Measurements from ENCODE around the gene LRIG2.
"Not testable (repeated sequence)": the region's sequence is repeated elsewhere in the genome, so short reads cannot be mapped to it uniquely, and the experiment has no call there.

- not testable (repeated sequence) for TF ChIP-seq RAD21 (IDR thresholded peaks at IDR 0.05; ENCODE audit: low read length); TAF1 (IDR thresholded peaks at IDR 0.05; ENCODE audit: borderline replicate concordance, low read depth, low read length); GATA2 (CRISPR knock-in tag; IDR thresholded peaks at IDR 0.05); SIN3A (IDR thresholded peaks at IDR 0.05; ENCODE audit: borderline replicate concordance, low read depth, low read length); IRF3 (IDR thresholded peaks at IDR 0.05; ENCODE audit: low read depth, low read length); YY1 (IDR thresholded peaks at IDR 0.05; ENCODE audit: low read depth); POLR2AphosphoS5 (IDR thresholded peaks at IDR 0.05; ENCODE audit: low read depth, low read length); RFX5 (IDR thresholded peaks at IDR 0.05; ENCODE audit: low read length)
- TF ChIP-seq, protein P1, sequence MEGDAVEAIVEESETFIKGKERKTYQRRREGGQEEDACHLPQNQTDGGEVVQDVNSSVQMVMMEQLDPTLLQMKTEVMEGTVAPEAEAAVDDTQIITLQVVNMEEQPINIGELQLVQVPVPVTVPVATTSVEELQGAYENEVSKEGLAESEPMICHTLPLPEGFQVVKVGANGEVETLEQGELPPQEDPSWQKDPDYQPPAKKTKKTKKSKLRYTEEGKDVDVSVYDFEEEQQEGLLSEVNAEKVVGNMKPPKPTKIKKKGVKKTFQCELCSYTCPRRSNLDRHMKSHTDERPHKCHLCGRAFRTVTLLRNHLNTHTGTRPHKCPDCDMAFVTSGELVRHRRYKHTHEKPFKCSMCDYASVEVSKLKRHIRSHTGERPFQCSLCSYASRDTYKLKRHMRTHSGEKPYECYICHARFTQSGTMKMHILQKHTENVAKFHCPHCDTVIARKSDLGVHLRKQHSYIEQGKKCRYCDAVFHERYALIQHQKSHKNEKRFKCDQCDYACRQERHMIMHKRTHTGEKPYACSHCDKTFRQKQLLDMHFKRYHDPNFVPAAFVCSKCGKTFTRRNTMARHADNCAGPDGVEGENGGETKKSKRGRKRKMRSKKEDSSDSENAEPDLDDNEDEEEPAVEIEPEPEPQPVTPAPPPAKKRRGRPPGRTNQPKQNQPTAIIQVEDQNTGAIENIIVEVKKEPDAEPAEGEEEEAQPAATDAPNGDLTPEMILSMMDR (IDR thresholded peaks at IDR 0.05), result not testable (repeated sequence)
- TF ChIP-seq, protein P2, sequence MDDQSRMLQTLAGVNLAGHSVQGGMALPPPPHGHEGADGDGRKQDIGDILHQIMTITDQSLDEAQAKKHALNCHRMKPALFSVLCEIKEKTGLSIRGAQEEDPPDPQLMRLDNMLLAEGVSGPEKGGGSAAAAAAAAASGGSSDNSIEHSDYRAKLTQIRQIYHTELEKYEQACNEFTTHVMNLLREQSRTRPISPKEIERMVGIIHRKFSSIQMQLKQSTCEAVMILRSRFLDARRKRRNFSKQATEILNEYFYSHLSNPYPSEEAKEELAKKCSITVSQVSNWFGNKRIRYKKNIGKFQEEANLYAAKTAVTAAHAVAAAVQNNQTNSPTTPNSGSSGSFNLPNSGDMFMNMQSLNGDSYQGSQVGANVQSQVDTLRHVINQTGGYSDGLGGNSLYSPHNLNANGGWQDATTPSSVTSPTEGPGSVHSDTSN (IDR thresholded peaks at IDR 0.05), result not testable (repeated sequence)
- TF ChIP-seq, protein P3, sequence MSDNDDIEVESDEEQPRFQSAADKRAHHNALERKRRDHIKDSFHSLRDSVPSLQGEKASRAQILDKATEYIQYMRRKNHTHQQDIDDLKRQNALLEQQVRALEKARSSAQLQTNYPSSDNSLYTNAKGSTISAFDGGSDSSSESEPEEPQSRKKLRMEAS (IDR thresholded peaks at IDR 0.05; ENCODE audit: low read depth), result not testable (repeated sequence)
Measured at GRCh38 chr1:113023316-113023715, 49.7 kb upstream of the LRIG2 start.

All from SK-N-SH (cell line).